GM21786 (cell line): ENCODE measurements around the gene CAMSAP2.

Source experiments
- ATAC-seq: cut with Tn5 transposase; IDR thresholded peaks from one replicate; pipeline ENCODE4 v1.9.1; 2021; ENCODE audit not compliant: unreplicated experiment

CAMSAP2 gene

GRCh38 chr1:200874694-200875093 lies 136.0 kb downstream of the CAMSAP2 start:
- ATAC-seq: no peak

GRCh38 chr1:200875416-200875815 lies 136.7 kb downstream of the CAMSAP2 start:
- ATAC-seq: no peak

DNA sequence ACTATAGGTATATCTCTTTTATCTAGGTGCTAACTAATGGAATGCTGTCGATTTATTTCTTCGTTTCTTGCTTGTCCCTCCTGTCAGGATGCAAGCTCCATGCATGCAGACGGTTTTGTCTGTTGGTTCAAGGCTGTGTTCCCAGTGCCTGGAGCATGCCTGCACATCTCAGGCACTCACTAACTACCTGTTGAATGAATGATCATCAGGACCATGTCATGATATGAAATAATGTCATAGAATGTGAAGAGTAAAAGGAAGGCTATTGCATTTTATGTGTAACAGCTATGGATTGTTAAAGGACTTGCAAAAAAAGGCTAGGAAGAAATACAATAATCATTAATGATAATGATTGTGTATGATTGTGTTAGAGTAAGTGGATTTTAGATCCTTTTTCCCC lies 138.3 kb downstream of the CAMSAP2 start:
- ATAC-seq: no peak

DNA sequence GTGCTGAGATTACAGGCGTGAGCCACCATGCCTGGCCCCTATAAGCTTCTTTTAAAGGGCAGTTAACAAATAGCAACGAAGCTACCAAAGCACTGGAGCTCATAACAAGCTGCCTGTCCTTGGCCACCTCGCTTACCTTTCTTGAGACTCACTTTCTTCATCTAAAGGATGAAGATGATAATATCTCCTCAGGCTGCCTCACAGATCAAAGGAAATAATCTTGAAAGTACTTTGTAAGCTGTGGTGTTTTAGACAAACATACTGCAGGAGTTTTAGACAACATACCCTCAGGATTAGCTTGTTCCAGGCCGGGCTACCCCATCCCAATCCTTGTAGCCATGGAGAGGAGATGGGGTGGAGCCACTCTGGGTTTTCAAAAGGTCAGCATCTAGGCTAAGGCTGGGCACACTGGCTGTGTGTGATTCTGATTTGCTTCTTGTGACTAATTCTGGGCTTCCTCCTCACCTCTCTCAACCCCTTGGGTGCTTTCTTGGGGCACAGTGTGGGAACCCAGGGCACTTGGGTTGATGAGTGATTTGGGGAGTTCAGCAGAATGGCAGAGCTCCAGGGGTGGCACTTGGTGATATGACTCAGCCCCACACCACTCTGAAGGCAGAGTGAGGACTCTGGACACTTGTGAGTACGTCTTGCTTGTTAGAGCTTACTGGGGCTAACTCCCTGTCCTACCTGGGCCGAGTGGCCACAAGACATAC lies 139.3 kb downstream of the CAMSAP2 start:
- peak; percentile 81 for ATAC-seq

DNA sequence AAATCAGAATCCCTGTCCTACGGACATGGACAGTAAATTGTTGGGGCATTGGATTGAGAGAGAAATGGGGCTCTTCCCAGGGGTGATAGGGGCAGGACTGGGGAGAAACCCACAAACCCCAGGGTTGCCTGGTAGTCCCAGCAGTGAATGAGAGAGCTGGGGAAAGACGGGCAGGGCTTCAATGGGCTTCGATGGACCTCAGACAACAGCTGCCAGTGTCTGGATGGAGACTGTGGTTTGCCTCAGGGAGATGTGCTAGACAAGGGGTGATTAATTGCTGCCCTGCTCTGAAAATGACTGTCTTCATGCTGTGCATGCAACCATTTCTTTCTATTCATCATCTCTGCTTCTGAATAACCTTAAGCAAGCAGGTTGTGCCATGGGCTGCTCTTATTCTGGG lies 141.5 kb downstream of the CAMSAP2 start:
- peak; percentile 54 for ATAC-seq

- ATAC-seq: no peak
These were observed 144.4 kb downstream of the CAMSAP2 start for GRCh38 chr1:200883118-200883517.

DNA sequence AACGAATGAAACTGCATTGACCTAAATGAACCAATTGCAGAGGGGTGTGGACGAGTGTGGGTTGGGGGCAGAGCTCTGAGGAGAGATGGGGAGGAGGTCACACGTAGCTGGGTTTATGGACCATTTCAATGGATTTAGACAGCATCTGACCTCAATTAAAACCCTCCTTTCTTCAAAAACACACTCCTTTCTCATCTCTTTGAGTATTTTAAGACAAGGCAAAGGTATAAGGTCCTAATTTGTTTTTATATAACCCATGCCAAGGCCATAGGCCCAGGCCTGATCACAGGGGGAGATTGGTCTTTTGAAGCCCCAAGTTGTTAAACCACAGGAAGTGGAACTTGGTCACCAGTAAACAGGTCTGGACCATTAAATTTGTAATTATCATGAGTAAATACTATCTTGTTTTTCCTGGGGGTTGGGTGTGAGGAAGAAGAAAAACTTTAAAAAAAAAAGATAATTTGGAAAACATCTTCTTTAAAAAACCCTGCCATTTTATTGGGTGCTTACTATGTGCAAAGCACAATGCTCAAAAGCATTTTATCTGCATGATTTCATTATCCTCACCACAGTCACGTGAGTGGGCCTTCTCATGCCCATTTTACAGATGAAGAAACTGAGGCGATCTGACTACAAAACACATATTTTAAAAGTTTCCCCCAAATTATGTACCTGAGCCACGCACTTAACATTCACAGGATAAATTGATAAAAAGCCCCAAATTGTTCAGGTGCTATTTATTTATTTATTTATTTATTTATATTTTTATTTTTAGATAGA lies 147.1 kb downstream of the CAMSAP2 start:
- no peak for ATAC-seq

DNA sequence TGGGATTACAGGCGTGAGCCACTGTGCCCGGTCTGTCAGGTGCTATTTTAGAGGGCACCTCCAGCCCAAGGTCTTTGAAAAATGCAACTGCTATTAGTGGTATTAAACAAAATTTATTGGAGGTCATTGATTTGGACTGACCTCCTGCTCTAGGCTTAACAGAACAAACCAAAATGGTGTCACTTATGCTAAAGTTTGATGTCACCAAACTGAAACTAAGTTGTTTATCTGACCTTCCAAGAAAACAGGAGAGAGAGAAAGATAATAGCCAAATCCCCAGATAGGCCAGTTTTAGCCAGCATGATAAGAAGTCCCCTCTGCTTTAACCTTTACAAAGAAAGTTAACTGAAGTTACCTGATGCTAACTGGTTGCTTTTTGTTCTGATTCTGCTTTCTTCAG lies 147.9 kb downstream of the CAMSAP2 start:
- ATAC-seq: no peak

- ATAC-seq: no peak
These were observed 148.3 kb downstream of the CAMSAP2 start for GRCh38 chr1:200887036-200887435.

- ATAC-seq: no peak
These were observed 149.2 kb downstream of the CAMSAP2 start for GRCh38 chr1:200887772-200888348.

GRCh38 chr1:200888349-200888838 lies 149.7 kb downstream of the CAMSAP2 start:
- peak; percentile 90 for ATAC-seq

GRCh38 chr1:200889571-200889970 lies 150.9 kb downstream of the CAMSAP2 start:
- no peak for ATAC-seq

GRCh38 chr1:200890027-200890426 lies 151.3 kb downstream of the CAMSAP2 start:
- ATAC-seq: no peak

DNA sequence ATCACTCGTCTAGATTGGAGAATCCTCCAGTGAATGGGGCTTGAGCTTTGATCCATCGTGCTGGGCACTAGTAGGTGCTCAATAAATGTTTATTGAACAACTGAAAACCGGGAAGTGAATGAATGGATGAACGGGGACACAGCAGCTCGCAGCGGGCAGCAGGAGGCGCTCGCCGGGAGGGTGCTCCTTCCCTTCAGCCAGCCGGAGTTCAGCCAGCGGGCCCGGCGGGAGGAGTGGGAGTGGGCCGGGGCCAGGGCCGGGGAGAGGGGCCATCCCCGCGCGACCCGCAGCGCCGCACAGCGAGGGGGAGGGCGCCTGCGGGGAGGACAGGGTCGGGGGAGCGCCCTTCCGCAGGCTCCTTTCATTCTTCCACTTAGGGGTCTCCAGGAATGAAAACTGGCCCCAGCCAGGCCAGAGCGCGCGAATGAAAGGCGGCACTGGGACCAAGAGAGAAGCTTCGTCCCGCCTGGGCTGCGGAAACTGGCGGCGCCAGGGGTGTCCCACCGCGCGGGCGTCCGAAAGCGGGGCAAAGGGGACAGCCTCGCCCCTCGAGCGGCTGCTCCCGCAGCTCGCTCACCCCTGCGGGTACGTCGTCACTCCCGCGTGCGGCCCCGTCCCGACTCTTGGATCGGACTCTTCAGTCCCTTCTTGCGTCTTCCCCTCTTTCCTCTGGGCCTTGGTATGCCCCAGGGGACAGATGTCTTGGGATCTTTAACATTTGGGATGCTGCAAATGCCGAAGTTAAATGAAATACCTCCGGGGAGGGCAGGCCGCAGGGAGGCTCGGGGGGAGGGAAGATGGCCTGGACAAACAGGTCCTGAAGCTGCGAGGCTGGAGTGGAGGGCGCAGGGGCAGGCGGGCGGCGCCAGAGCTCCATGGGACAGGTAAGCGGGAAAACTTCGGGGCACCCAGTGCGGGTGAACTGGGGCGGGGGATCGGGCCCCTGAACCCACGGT lies 152.4 kb downstream of the CAMSAP2 start:
- ATAC-seq: no peak

GRCh38 chr1:200891774-200892157 lies 153.1 kb downstream of the CAMSAP2 start:
- ATAC-seq: no peak

- no peak for ATAC-seq
These were observed 153.9 kb downstream of the CAMSAP2 start for GRCh38 chr1:200892546-200892945.

DNA sequence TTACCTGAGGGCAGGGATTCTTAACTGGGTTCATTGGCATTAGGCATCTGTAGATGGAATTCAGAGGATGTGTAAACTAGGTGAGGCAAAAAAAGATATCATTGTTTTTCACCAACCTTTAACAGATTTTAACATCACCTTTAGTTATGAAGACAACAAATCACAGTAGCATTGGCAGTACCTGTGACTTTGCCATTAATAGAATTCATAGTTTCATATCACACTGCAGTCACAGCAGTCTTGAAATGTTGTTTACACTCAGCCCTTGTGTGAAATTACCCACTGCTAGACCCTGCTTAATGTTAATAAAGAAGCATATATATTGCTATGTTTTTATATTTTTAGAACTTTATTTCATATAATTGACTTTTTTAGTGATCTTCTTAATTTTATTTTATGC lies 154.3 kb downstream of the CAMSAP2 start:
- ATAC-seq: no peak

- no peak for ATAC-seq
These were observed 154.8 kb downstream of the CAMSAP2 start for GRCh38 chr1:200893411-200893901.

GRCh38 chr1:200894712-200895442 lies 156.2 kb downstream of the CAMSAP2 start, which contains the start of gene INAVA:
INAVA (plus strand) TSS chr1:200894900; CDS start chr1:200898401, 3,501 bp downstream.
- no peak for ATAC-seq

DNA sequence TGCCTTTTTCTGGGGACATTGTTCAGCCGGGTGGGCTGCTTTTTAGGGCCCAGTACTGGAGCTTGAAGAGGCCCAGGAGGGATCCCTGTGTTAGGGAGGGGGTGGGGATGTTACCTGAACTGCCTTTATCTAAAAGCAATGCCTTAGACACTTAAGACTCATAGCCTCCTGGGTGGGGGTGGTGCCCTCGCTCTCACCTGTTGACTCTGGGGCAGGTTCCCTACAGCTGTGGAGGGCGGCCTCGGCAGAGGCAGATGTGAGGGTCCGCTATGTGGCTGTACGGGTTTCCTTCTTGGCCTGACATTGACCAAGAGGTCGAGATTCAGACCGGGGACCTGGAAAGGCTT lies 156.7 kb downstream of the CAMSAP2 start:
- no peak for ATAC-seq
